ENCODE measurements around the gene FN3KRP.

GRCh38 chr17:82753201-82753464, 36.6 kb downstream of the FN3KRP start:
- TF ChIP-seq CTCF (IDR thresholded peaks at IDR 0.05) (no peak), POLR2A (IDR thresholded peaks at IDR 0.05) (no peak), EP300 (IDR thresholded peaks at IDR 0.05) (no peak)

All from ovary (tissue), 3 donors.